H54 (cell line): Measurements from ENCODE around the gene AMN.

Experiments used
- DNase-seq: peaks from one replicate; pipeline ENCODE4 v3.0.0; 2011; ENCODE audit warnings: low spot score, mixed read lengths; ENCODE audit not compliant: insufficient read length
- FAIRE-seq: peaks from 3 replicates; lab custom pipeline; 2011; peaks lifted over from hg19 to GRCh38; lab: Jason Lieb, UNC
- POLR2A ChIP-seq: IDR thresholded peaks from 2 replicates; pipeline ENCODE4 v1.6.1; 2011; ENCODE audit warnings: low read depth, mild to moderate bottlenecking, low read length

AMN gene

GRCh38 chr14:102911991-102912761 lies 10.3 kb upstream of the AMN start:
- DNase-seq = no peak
- no peak for TF ChIP-seq POLR2A
- FAIRE-seq = no peak

GRCh38 chr14:102913341-102914211 lies 8.9 kb upstream of the AMN start:
- no peak for DNase-seq
- no peak for FAIRE-seq

GRCh38 chr14:102914474-102915291 lies 7.8 kb upstream of the AMN start:
- DNase-seq (no peak), FAIRE-seq (no peak)
- TF ChIP-seq POLR2A = no peak

More at GRCh38 chr14:102913341-102914211, 8.9 kb upstream of the AMN start:
- no peak for TF ChIP-seq POLR2A

GRCh38 chr14:102915292-102916110 lies 7.0 kb upstream of the AMN start:
- TF ChIP-seq POLR2A = no peak
- DNase-seq (no peak), FAIRE-seq (no peak)

- FAIRE-seq = no peak
- no peak for TF ChIP-seq POLR2A
These were observed 6.0 kb upstream of the AMN start for GRCh38 chr14:102916347-102917055.

GRCh38 chr14:102917056-102917385 lies 5.4 kb upstream of the AMN start:
- FAIRE-seq (no peak), DNase-seq (no peak)
- no peak for TF ChIP-seq POLR2A

More at GRCh38 chr14:102916347-102917055, 6.0 kb upstream of the AMN start:
- no peak for DNase-seq

- DNase-seq = peak; percentile 74
- no peak for TF ChIP-seq POLR2A
- no peak for FAIRE-seq
These were observed 4.8 kb upstream of the AMN start for GRCh38 chr14:102917469-102918211.

GRCh38 chr14:102918438-102918837 lies 4.0 kb upstream of the AMN start:
- no peak for FAIRE-seq
- no peak for DNase-seq
- TF ChIP-seq POLR2A = no peak

GRCh38 chr14:102920273-102920997 lies 2.0 kb upstream of the AMN start:
- FAIRE-seq = no peak
- TF ChIP-seq POLR2A = no peak

GRCh38 chr14:102920998-102921304 lies 1.5 kb upstream of the AMN start:
- DNase-seq (no peak), FAIRE-seq (no peak)
- TF ChIP-seq POLR2A = no peak

More at GRCh38 chr14:102920273-102920997, 2.0 kb upstream of the AMN start:
- no peak for DNase-seq

GRCh38 chr14:102923201-102923924 lies 900 bp downstream of the AMN start:
- TF ChIP-seq POLR2A = no peak
- no peak for DNase-seq
- FAIRE-seq = no peak
